ENCODE results near the gene PROSER3.

The PROSER3 gene

DNA sequence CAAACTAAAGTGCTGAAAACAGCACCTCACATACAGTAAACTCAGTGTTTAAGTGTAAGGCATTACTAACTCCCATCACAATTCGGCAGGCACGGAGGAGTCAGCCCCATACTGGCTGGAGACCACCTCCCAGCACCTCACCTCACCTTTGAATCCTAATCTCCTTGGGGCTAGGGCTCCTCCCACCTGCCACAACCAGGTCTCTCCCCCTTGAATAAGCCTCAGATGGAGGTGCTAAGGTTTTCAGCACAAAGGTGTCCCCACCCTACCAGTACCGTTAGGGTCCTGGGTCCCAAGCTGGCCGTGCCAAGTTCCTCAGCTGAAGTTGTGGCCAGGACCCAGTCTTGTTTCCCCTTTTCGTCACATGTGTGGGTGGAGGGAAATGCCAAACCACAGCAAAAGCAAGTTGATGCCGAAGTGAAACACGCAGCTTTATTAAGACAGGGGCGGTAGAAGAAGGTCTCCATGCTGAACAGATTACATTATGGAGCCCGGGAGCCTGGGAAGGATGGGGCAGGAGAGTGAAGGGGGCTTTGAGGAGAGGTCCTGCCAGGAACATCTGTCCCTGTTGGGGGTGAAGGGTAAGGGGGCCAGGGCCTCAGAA, 15.8 kb upstream of the PROSER3 start, which contains the start of gene IGFLR1:
Gene IGFLR1, minus strand, starts transcription at position 332 of the 604 bp plus-strand sequence. CDS start 1,272 bp downstream, outside the sequence.
- no peak within 1 kb of the TSS for H3K4me3 ChIP-seq (ENCODE audit: insufficient read depth in 1 of 2, low read depth in 1 of 2, low read length in 2 of 2)
- H2AK5ac ChIP-seq (ENCODE audit: low read length, severe bottlenecking): no peak within 1 kb of the TSS
- H3K18ac ChIP-seq (ENCODE audit: low read depth in 1 of 2, low read length in 2 of 2): no peak within 1 kb of the TSS
- H3K4me1 ChIP-seq (ENCODE audit: control insufficient read depth, insufficient read depth, low read depth, low read length): peaks cover 23% of the 10 kb centered on the region
- peaks cover 39 to 41% of the 10 kb centered on the region in 2 experiments for H3K36me3 ChIP-seq (ENCODE audit: control insufficient read depth in 1 of 2, insufficient read depth in 2 of 2, low read depth in 1 of 2, low read length in 2 of 2)
- peaks cover 25% of the 10 kb centered on the region for H3K79me1 ChIP-seq (replicated peaks; ENCODE audit: low read length, poor library complexity, severe bottlenecking)
- no peak within 1 kb of the TSS for H3K27ac ChIP-seq (ENCODE audit: low read length, poor library complexity, severe bottlenecking)
- no peak within 1 kb of the TSS for H2BK120ac ChIP-seq (ENCODE audit: low read depth, low read length)
- H2AFZ ChIP-seq (ENCODE audit: low read depth, low read length): no peak within 1 kb of the TSS
- 96% methylated on average over 9 of the region's 9 CpGs for WGBS
- no peak within 1 kb of the TSS for H4K8ac ChIP-seq (ENCODE audit: low read length)
- DNase-seq: no peak
- H2BK12ac ChIP-seq (ENCODE audit: low read length in 2 of 2): no peak within 1 kb of the TSS
- H3K9me3 ChIP-seq (ENCODE audit: control insufficient read depth, low read length): no peaks in the 10 kb centered on the region
- H3K9ac ChIP-seq (ENCODE audit: low read length): peak within 1 kb of the TSS; percentile 76
- H2BK15ac ChIP-seq (ENCODE audit: low read depth, poor library complexity, severe bottlenecking): no peak within 1 kb of the TSS
- H3K23ac ChIP-seq (ENCODE audit: low read length in 2 of 2): no peak within 1 kb of the TSS
- H3K27me3 ChIP-seq (ENCODE audit: control insufficient read depth in 1 of 2, insufficient read depth in 1 of 2, low read length in 2 of 2): no peaks in the 10 kb centered on the region
- H4K91ac ChIP-seq (ENCODE audit: low read length): no peak within 1 kb of the TSS
- H3K4ac ChIP-seq (ENCODE audit: low read depth in 1 of 2, low read length in 2 of 2): no peak within 1 kb of the TSS
- no peak within 1 kb of the TSS for H3K4me2 ChIP-seq (ENCODE audit: low read length, poor library complexity, severe bottlenecking)
- H2BK5ac ChIP-seq (ENCODE audit: low read depth, low read length, poor library complexity, severe bottlenecking): no peak within 1 kb of the TSS
- no peak within 1 kb of the TSS for H3K14ac ChIP-seq (ENCODE audit: low read length in 2 of 2)

DNA sequence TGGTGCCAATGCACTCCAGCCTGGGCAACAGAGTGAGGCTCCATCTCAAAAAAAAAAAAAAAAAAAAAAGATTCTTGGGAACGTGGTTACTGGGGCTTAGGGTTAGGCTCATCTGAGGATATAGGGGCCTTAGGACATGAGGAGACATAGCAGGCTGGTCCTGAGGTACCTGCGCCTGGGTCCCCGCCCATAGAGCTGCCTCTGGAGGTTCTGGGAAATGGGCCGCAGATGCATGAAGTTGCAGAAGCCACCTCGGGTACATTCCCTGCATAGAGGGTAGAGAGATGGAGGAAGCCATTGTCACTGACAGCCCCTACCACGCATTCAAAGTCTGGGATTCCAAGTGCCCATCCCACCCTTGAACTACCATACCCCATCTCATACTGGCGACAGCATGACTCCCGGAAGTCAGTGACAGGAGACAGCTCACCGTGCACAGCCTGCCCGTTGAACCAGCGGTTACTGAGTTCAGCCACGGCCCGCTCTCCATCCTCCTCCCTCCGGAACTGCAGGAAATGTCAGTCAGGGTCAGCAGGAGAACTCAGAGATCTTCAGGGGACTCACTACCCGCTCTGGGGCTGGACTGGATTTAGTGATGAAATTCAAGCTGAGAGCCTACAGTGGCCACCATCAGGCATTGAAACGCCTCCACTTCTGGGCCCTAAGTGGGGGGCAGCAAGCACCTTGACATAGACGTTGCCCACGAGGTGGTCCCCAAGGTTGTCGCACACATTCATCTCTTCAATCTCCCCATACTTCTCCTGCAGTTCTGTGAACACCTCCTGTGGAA, 14.1 kb upstream of the PROSER3 start:
- peak overlapping the region; percentile 99 for H3K9ac ChIP-seq (ENCODE audit: low read length)
- 92% methylated on average over 17 of the region's 19 CpGs for WGBS

DNA sequence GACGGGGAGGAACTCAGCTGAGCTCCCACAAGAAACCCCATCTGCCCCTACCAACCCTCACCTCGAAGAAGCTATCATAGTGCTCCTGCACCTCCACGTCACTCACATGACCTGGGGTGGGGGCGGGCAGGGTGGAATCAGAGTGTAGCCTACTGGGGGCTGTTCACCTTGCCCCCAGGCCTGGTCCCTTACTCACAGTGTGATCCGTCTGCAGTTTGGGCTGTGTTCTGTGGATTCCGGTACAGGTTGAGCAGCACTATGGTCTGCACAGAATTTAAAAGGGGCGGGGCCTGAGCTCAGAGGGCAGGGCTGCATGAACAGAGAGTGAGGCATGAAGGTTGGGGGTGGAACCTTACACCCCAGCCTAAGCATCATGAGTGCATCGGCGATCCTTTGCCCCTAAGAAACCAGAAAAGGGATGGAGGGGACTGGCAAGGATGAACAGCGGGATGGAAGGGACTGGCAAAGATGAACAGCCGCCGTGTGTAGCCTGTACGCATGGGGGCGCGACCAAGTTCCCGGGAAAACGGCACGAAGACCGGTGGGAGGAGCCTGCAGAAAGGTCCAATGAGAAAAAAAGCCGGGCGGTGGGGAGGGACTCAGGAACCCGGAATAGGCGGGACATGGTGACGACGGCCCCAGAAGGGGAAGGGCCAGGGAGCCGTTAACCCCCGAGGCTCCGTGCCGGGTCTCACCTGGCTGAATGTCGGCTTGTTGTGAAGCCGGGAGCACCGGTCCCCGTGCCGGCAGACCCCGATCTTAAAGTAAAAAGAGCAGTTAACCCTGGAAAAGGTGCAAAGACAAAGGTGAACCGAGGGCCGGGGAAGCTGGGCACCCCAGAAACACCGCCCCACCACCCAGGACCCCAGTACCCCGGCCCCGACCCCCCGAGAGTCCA, 13.3 kb upstream of the PROSER3 start:
- peak; percentile 98 for DNase-seq
- Histone ChIP-seq H3K14ac (ENCODE audit: low read length in 2 of 2) (peak overlapping the region in 1 of 2 experiments; percentile 97), H3K9me3 (ENCODE audit: control insufficient read depth, low read length) (no peaks in the 10 kb centered on the region), H3K23ac (ENCODE audit: low read length in 2 of 2) (no peak overlapping the region), H3K36me3 (ENCODE audit: control insufficient read depth in 1 of 2, insufficient read depth in 2 of 2, low read depth in 1 of 2, low read length in 2 of 2) (peaks cover 15 to 21% of the 10 kb centered on the region in 2 experiments), H3K4me3 (ENCODE audit: insufficient read depth in 1 of 2, low read depth in 1 of 2, low read length in 2 of 2) (peak overlapping the region; percentile 65 to 96), H2BK15ac (ENCODE audit: low read depth, poor library complexity, severe bottlenecking) (no peak overlapping the region), H2BK120ac (ENCODE audit: low read depth, low read length) (peak overlapping the region; percentile 99), H3K4me2 (ENCODE audit: low read length, poor library complexity, severe bottlenecking) (peak overlapping the region; percentile 80), H2BK12ac (ENCODE audit: low read length in 2 of 2) (no peak overlapping the region), H2AK5ac (ENCODE audit: low read length, severe bottlenecking) (peak overlapping the region; percentile 71), H2BK5ac (ENCODE audit: low read depth, low read length, poor library complexity, severe bottlenecking) (peak overlapping the region; percentile 87), H3K27ac (ENCODE audit: low read length, poor library complexity, severe bottlenecking) (peak overlapping the region; percentile 98), H3K9ac (ENCODE audit: low read length) (peak overlapping the region; percentile 99), H3K27me3 (ENCODE audit: control insufficient read depth in 1 of 2, insufficient read depth in 1 of 2, low read length in 2 of 2) (no peaks in the 10 kb centered on the region), H4K8ac (ENCODE audit: low read length) (peak overlapping the region; percentile 70), H3K79me1 (replicated peaks; ENCODE audit: low read length, poor library complexity, severe bottlenecking) (peaks cover 31% of the 10 kb centered on the region), H2AFZ (ENCODE audit: low read depth, low read length) (peak overlapping the region; percentile 72), H4K91ac (ENCODE audit: low read length) (peak overlapping the region; percentile 90), H3K4ac (ENCODE audit: low read depth in 1 of 2, low read length in 2 of 2) (peak overlapping the region; percentile 92 to 93), H3K18ac (ENCODE audit: low read depth in 1 of 2, low read length in 2 of 2) (peak overlapping the region; percentile 41 to 95), H3K4me1 (ENCODE audit: control insufficient read depth, insufficient read depth, low read depth, low read length) (peaks cover 25% of the 10 kb centered on the region)
- WGBS: 10% methylated on average over 41 of the region's 41 CpGs

More for the DNA sequence above, 14.1 kb upstream of the PROSER3 start:
- Histone ChIP-seq H3K27ac (ENCODE audit: low read length, poor library complexity, severe bottlenecking) (no peak overlapping the region), H4K91ac (ENCODE audit: low read length) (peak overlapping the region; percentile 4), H2BK12ac (ENCODE audit: low read length in 2 of 2) (no peak overlapping the region), H3K4ac (ENCODE audit: low read depth in 1 of 2, low read length in 2 of 2) (no peak overlapping the region), H2BK120ac (ENCODE audit: low read depth, low read length) (no peak overlapping the region), H3K9me3 (ENCODE audit: control insufficient read depth, low read length) (no peaks in the 10 kb centered on the region), H3K36me3 (ENCODE audit: control insufficient read depth in 1 of 2, insufficient read depth in 2 of 2, low read depth in 1 of 2, low read length in 2 of 2) (peaks cover 23 to 26% of the 10 kb centered on the region in 2 experiments), H3K4me3 (ENCODE audit: insufficient read depth in 1 of 2, low read depth in 1 of 2, low read length in 2 of 2) (peak overlapping the region in 1 of 2 experiments; percentile 96), H3K27me3 (ENCODE audit: control insufficient read depth in 1 of 2, insufficient read depth in 1 of 2, low read length in 2 of 2) (no peaks in the 10 kb centered on the region), H3K14ac (ENCODE audit: low read length in 2 of 2) (no peak overlapping the region), H3K4me2 (ENCODE audit: low read length, poor library complexity, severe bottlenecking) (peak overlapping the region; percentile 80), H4K8ac (ENCODE audit: low read length) (no peak overlapping the region), H3K4me1 (ENCODE audit: control insufficient read depth, insufficient read depth, low read depth, low read length) (peaks cover 23% of the 10 kb centered on the region), H2AFZ (ENCODE audit: low read depth, low read length) (no peak overlapping the region), H2BK5ac (ENCODE audit: low read depth, low read length, poor library complexity, severe bottlenecking) (no peak overlapping the region), H2BK15ac (ENCODE audit: low read depth, poor library complexity, severe bottlenecking) (no peak overlapping the region), H2AK5ac (ENCODE audit: low read length, severe bottlenecking) (no peak overlapping the region), H3K18ac (ENCODE audit: low read depth in 1 of 2, low read length in 2 of 2) (no peak overlapping the region), H3K23ac (ENCODE audit: low read length in 2 of 2) (no peak overlapping the region), H3K79me1 (replicated peaks; ENCODE audit: low read length, poor library complexity, severe bottlenecking) (peaks cover 29% of the 10 kb centered on the region)
- no peak for DNase-seq

Measured in mesenchymal stem cell (in vitro differentiated cells and primary cell).